NCI-H2029 treated with DMSO at 0.1 percent for 48 hours (cell line): Measurements from ENCODE around the gene TFEB.

Experiments used
- DNase-seq: peaks from one replicate; lab custom pipeline; 2025; lab: John Stamatoyannopoulos, UW

TFEB gene

DNA sequence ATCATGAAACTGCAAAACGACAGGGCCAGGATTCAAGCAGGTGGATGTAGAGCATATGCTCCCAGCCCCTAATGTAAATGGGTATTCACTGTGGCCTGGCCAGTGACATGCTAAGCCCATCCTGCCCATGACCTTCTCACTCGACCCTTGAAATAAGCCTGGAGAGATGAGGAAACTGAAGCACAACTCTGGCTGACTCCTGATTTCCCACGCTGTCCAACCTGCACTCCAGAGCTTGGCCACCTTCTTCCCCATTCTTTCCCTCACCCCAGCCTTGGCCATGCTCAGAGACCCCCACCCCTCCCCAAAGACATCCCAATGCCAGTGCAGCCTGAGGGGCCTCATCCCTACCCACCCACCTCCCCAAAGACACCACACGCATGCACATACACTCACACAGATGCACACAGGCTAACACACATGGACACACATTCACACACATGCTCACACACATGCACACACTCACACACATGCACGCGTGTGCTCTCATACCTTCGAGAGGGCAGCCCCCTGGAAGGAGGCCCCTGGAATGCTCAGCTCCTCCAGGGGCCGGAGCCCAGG is 12.4 kb downstream of the TFEB start:
- no peak for DNase-seq

DNA sequence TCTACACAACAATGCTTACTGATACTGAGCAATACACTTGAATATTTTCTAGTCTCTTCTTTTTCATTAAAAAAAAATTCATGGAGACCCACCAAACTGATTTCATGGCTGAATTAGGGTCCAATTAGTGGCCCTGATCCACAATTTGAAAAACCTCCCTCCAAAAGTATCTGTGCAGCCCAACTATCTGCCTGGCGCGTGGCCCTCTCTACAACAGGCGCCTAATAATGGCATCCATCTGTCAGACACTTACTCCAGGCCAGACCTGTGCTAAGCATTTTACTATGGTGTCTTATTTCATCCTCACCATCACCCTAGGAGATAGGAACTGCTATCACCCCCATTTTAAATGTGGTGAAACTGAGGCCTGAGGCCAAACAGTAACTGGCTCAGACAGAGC is 14.0 kb downstream of the TFEB start:
- DNase-seq: no peak

DNA sequence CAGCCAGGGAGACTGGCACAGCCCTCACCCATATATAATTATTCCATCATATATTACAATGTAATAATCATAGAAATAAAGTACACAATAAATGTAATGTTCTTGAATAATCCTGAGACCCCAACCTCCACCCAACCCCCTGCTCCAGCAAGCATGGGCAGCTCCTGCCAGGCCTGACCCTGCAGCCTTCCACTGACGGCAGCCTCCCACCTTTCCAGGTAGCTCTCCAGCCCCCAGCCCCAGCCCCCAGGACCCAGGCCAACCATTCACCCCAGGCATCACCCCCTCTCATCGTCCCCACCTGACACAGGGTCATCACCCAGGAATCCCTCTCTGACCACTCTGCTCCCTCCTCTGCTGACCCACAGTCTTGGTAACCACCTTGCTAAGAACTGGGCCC is 14.6 kb downstream of the TFEB start:
- DNase-seq: no peak

DNA sequence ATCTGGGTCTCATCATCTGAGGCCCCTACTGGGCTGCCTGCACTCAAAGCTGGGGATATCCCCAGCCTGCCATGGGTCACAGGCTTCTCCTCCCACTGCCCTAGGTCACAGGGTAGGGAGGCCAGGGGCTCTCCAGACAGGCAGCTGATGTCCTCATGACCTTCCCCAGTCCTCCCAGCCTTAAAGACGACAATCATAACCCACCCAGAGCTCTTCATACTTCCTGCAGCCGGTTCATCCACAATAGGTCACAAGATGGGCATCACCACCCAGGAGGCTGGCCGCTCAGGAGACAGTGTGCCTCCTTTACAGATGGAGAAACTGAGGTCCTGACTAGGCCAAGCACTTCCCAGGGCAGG is 15.2 kb downstream of the TFEB start:
- DNase-seq: no peak

DNA sequence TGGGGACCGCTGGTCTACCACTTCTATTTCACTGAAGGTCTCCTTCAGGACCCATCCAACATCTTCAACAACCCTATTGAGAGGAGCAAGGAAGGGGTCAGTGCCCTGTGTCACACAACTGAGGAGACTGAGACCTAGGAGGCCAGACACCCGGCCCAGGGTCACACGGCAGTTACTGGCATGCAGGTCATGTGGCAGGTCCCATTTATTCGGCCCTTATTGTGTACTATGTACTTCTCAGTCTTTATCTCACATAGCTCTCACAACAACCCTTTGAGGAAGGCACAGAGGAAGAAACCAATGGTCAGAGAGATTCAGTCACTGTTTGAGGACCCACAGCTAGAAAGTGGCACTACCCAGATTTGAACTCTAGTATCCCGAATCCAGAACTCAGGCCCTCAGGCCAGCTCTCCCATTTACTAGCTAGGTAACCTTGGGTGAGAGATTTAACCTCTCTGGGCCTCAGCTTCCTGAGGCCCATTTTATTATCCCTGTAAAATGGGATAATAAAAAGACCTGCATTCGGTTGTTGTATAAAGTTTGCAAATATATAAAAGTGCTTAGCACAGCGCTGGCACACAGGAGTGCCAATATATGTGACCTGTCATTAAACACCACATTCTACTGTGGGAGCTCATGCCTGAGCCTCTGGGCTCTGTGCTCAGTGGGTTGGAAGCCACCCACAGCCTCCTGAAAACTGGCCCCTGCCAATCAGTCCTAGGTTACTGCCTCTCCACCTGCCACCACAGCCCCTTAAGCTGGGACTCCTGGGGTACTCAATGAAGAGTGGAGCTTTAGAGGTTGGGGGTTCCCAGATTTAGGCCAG is 15.8 kb downstream of the TFEB start:
- DNase-seq: no peak

DNA sequence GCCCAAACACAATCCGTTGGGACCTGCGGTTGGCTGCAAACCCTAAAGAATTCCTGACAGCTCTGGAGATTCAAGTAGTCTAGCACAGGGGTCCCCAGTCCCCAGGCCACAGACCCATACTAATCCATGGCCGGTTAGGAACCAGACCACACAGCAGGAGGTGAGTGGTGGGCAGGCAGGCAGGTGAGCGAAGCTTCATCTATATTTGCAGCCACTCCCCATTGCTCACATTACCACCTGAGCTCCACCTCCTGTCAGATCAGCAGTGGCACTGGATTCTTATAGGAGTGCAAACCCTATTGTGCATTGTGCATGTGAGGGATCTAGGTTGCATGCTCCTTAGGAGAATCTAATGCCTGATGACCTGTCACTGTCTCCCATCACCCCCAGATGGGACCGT is 16.6 kb downstream of the TFEB start:
- no peak for DNase-seq

DNA sequence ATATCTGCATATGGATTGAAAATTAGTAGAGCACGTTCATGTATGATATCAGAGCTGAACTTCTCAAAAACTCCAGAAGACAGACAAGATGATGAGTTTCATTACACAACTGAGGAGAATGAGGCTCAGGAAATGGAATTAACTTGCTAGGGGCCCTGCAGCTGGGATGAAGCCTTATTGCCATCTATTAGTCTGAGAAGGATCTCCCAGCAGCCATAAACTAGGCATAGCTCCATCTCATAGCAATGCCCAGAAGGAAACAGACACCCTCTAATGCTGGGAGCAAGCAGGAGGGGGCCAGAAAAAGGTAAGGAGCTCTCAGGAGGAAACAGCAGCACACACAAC is 18.0 kb downstream of the TFEB start:
- no peak for DNase-seq

DNA sequence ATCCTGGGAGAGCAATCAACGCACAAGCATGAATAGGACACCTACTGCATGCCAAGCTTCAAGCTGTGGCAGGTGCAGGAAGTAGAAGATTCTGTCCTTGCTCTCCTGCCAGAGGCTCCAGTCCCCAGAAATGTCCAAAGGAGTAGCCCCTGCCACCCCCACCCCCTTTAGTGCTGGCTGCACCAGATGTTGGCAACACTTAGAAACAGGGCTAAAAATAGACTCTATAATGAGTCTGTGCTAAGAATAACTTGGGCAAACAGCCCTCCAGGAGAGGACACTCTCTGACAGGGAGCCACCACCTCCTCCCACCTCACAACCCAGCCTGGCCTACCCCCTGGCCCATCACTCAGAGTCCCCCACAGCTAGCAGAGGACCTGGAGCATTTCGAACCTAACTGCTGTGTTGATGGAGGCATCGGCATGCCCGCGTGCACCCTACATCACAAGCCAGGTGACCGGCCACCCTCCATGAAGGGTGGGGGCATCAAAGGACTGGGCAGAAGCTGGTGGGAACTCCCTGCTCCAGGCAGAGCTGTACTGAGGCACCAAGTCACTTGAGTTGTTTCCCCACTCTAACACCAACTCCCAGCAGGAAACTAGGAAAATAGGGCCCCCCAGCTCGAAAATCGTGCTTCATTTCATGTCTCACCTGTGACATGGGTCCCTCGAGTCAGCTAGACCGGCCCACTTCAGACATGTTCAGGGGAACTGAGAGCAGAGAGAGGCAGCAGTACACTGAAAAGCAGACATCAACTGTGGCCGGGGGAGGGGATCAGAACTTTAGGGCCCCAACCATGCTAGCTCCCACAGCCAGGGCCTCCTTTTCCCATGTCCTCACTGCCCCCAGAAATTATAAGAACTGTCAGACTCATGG is 18.7 kb downstream of the TFEB start:
- peak; percentile 56 for DNase-seq

DNA sequence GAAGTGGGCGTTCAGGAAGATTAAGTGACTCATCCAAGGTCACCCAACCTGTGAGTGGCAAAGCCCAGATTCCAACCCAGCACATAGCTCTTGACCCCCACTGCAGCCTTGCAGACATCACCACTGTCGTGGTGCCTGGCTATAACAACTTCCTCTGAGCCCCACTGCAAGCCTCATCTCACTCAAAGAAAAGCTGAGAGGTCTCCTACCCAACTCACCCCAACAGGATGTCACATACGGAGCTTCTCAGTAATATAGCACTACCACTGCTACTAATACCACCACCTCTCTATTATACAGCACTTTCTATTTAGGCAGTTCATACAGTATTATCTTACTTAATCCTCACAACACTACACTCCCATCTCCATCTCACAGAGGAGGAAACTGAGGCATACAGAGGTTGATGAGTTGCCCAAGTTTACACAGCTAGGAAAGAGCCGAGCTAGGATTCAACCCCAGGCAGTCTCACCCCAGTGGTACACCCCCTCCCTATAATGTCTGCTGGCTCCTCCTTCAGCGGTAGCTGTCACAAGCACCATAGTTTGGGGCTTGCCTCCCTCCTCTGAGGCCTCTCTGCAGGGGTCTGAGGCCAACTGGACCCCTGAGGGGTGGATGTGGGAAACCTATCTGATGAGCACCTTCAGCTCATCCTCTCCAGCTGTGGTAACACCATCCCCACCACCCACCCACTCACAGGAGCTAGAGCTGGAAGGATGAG is 19.5 kb downstream of the TFEB start:
- no peak for DNase-seq

DNA sequence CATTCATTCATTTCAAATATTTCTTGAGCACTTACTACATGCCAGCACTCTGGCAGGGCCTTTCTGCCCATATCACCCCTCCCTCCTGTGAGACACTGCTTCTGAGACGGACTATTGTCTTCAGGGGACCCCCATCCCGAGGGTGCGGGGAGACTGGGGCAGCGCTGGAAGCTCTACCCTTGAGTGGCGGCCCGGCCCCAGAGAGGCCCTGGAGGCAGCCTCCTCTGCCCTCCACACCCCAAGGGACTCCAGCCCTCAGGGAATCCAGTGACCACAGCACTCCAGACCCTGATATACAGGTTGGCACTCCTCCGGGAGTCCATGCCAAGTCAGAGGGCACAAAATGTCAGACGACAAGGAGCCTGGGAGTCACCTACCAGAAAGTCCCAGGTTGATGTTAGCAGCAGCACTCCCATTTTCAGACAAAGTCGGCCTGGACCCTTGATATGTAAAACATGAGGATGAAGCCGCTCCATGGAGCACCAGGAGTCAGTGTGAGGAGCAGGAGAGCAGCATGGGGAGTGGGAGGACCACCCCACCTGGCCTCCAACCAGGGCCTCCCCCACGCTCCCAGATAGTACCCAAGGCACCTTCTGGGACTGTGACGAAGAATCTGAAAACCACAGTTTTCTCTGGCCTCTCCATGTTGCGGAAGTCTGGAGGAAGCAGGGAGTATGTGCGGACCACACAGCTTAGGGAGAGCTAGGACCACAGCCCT is 20.7 kb downstream of the TFEB start:
- no peak for DNase-seq

DNA sequence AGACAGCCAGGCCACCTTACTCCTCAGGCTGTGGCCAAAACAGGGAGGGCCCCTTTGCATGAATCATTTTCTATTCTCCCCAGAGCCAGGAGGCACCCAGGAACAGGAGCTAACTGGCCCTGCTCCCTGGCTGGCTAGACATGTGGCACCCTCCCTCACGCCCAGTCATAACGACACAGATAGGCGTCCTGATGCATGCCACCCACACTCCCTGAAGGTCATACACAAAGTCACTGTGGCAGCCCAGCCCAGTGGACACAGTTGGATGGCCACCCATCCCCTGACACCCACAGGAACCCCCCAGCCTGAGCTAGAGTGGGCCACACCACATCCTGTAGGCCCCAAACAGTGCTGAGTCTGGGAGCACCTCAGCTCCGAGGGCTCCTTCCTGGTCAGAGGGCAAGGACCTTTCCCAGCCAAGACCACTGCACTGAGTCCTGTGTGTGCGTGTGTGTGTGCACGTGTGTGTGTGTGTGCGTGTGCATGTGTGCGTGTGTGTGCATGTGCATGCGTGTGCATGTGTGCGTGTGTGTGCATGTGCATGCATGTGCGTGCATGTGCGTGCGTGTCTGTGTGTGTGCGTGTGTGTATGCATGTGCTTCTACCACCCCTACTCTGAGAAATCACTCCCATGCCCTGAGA is 21.6 kb downstream of the TFEB start:
- DNase-seq: no peak

DNA sequence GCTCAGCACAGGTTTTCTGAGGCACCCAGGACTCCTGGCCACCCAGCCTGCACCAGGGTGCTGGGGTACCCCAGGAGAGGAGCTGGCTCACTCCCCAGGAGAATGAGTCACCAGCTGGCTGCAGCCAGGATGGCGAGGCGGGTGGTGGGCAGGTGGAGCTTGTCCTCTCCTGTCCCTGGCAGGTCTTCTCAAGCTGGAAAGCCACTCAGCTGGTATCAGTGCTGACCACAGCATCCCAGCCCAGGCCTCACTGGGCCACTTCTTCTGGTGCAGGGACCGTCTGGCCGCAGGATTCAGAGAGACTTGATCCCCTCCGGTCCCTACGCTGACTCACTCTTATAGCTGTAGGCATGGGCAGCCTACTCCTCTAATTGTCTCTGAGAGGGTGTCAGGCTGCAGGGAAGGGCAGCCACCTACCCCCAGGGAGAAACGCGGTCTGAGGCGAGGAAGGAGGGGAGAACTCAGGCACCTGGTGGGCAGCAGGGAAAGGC is 22.2 kb downstream of the TFEB start:
- peak; percentile 44 for DNase-seq

DNA sequence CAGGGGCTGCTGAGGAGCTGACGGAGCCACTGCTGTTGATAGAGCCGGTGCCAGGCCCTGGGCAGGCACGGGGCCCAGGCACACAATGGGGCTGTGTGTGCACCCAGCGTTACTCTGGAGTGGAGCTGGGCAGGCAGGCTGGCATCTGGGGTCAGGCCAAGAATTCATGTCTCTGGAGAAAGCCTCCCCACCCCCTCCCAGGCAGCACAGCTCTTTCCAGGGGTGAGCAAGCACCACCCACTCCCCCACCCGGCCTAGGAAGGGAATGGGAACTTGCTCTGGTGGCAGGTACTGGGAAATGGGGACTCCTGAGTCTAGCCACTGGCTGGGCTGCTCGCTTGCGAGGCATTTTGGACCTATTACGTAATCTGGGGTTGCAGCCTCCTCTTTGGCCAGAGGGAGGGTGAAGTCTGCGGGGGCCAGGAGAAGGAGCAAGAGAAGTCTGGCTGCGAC is 22.7 kb downstream of the TFEB start:
- peak; percentile 72 for DNase-seq

DNA sequence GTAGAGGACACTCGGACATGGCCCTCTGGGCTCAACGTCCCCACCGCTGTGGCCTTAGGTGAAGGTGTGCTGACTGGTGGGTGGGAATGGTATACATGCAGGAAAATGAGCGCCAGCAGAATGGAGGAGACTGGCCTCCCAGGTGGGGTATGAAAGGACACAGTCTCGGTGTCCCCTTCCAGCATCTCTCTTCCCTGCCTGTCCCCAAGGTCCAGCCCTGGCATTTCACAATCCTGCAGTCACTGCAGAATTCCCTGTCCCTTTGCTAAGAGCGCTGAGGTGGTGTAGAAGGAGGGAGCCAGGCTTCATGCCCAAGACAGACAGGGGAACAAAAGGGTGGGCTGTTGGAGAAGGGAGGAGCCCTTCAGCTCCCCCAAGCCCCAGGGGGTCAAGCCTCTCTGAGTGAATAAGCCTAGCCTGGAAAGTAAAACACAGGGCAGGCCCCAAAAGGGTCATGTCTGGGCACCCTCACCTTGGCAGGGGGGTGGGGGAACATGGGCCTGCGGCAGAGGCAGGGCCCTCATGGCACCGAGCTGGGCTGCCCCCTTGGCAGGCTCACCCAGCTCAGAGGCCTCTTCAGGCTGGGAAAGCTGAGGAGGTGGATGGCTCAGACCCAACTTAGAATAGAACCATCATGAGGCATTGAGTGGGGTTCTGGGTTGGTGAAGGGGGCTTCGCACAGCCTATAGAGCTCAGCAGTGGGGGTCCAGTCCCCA is 23.9 kb downstream of the TFEB start:
- no peak for DNase-seq

DNA sequence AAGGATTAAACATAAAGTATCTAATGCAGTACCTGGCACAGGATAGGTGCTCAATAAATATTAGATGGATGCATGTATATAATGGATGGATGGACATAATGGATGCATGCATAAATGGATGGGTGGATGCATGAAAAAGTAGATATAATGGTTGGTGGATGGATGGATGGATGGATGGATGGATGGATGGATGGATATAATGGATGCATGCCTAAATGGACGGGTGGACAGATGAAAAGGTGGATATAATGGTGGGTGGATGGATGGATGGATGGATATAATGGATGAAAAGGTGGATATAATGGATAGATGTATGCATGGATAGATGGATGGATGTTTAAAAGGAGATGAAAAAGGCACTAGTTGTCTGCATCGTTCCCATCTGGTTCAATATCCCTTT is 26.0 kb downstream of the TFEB start:
- no peak for DNase-seq

DNA sequence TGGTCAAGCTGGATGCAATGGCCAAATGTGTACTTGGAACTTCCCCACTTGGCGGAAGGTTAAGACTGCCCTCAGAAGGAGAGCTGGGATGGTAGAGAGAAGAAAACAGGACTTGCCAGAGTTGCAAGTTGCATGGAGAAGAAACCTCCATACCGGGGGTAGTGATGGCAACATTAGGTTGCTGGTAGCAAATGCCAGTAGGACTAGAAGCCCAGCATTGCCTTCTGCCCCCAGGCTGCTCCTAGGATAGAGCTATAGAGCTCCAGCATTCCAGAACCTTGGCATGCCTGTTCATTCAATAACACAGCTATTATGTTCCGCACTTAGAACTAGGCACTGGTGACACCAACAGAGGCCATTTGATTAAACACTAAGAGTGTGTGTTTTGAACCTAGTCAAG is 26.6 kb downstream of the TFEB start:
- DNase-seq: no peak

DNA sequence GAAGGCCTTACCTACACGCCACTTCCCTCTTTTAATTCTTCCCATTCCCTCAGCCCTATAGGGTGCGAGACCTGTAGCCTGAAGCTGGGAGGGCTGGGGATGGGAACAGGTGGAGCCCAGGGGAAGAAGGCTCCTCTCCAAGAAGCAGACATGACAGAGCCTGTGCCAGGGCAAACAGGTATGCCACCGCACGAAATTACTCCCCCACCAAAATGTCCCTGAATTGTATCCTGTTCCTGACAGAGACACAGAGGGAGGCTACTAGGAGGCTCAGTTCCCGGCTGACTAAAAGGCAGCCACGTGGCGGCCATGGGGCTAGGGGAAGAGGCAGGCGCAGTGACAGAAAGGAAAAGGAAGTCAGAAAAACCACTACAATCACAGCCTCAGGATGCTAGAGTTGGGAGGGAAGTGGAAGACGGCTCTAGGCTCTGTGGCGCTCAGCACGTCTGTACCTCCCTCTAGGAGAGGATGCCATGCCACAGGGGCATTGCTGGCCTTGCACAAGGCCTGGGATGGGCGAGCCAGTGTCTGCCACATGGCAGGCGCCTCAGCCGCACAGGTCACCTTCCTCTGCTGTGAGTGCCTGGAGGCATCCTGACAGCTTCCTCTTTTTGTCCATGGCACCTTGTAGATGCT is 27.7 kb downstream of the TFEB start:
- no peak for DNase-seq

DNA sequence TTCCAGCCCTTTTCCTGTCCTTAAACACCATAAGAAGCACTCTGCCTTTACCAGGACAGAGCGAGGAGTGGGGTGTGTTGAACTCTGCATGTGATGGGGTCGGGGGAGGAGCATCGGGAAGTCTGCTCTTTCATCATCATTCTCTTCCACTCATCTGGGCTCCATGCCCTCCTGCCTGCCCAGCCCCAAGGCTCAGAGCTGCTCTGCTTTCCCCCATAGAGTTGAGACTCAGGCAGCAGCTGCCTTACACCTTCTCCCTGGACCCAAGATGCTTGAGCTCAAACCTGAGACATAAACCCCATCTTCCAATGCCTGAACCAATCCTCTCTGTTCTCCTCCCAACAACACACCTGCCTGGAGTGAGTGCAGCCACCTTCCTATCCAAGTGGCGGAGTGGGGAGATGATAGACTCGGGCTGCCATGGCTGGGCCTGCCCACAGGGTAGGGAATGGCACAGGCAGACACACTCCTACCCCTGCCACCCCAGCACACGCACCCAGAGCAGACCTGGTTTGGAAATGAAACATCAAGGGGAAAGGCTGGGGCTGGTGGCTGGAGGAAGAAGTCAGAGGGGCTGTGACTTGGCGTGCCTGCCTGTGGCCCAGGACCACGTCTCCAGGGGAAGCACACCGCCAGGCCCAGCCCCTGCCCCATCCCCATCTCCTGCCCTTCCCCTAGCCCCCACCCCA is 28.4 kb downstream of the TFEB start:
- no peak for DNase-seq
